ENCODE results near the gene DBNDD2. TPM values are rescaled to one million over a fixed set of nuclear protein-coding genes. Genes with fewer than 3 reads are reported as not detected.

The DBNDD2 gene
- total RNA-seq, 1 experiment from 2014 or later = 69.0 TPM

GRCh38 chr20:45390931-45391330, 17.2 kb upstream of the DBNDD2 start:
- Histone ChIP-seq H3F3A (ENCODE audit: insufficient read depth, low read depth) (no peaks in the 10 kb centered on the region), H3K9me2 (ENCODE audit: insufficient read depth) (no peaks in the 10 kb centered on the region), H3K27me3 (ENCODE audit: insufficient read depth, low read depth) (no peaks in the 10 kb centered on the region), H3K4me3 (no peak overlapping the region), H4K20me1 (ENCODE audit: insufficient read depth) (no peaks in the 10 kb centered on the region), H3K4me2 (no peak overlapping the region), H3K36me3 (ENCODE audit: low read depth) (no peaks in the 10 kb centered on the region), H3K27ac (no peak overlapping the region), H2AFZ (no peak overlapping the region), H3K9me3 (ENCODE audit: insufficient read depth, low read depth) (no peaks in the 10 kb centered on the region), H3K79me2 (ENCODE audit: low read depth) (no peaks in the 10 kb centered on the region), H3K4me1 (replicated peaks; ENCODE audit: insufficient read depth) (no peaks in the 10 kb centered on the region)
- CTCF ChIA-PET = no interaction called here
- intact Hi-C loops (cut with micrococcal nuclease; ENCODE audit: unreplicated experiment) = no loop called here
- DNase-seq = no peak
- POLR2A ChIA-PET (ENCODE audit: unreplicated experiment) = no interaction called here
- TF ChIP-seq EZH2 (IDR thresholded peaks at IDR 0.05; ENCODE audit: low read depth) (no peak), CTCF (conservative IDR thresholded peaks at IDR 0.05) (no peak)
- no TSS peak for BruUV-seq (replicated peaks)

DNA sequence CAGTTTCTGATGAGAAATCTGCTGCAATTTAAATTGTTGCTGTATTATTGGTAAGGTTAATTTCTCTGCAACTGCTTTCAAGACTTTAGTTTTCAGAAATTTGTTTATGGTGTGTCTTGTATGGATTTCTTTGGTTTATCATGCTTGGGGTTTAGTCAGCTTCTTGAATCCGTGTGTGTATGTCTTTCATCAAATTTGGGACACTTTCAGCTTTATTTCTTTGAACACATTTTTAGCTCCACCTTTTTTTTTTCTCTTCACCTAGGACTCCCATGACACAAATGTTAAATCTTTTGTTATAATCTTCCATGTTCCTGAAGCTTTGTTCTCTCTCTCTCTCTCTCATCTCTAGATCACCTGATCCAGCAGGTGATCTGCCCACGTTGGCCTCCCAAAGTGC, 16.5 kb upstream of the DBNDD2 start:
- no peak overlapping the region for H3K27ac ChIP-seq
- H3K36me3 ChIP-seq (ENCODE audit: low read depth) = no peaks in the 10 kb centered on the region
- H3K9me2 ChIP-seq (ENCODE audit: insufficient read depth) = no peaks in the 10 kb centered on the region
- no peak for DNase-seq
- POLR2A ChIA-PET (ENCODE audit: unreplicated experiment) = no interaction called here
- no peaks in the 10 kb centered on the region for H3K4me1 ChIP-seq (replicated peaks; ENCODE audit: insufficient read depth)
- no peak overlapping the region for H3K4me2 ChIP-seq
- CTCF ChIA-PET = no interaction called here
- no peaks in the 10 kb centered on the region for H3K79me2 ChIP-seq (ENCODE audit: low read depth)
- TF ChIP-seq EZH2 (IDR thresholded peaks at IDR 0.05; ENCODE audit: low read depth) = no peak
- TF ChIP-seq CTCF (conservative IDR thresholded peaks at IDR 0.05) = no peak
- H2AFZ ChIP-seq = no peak overlapping the region
- intact Hi-C loops (cut with micrococcal nuclease; ENCODE audit: unreplicated experiment) = no loop called here
- H3K4me3 ChIP-seq = no peak overlapping the region
- no peaks in the 10 kb centered on the region for H3K9me3 ChIP-seq (ENCODE audit: insufficient read depth, low read depth)
- no peaks in the 10 kb centered on the region for H3F3A ChIP-seq (ENCODE audit: insufficient read depth, low read depth)
- BruUV-seq (replicated peaks) = no TSS peak
- no peaks in the 10 kb centered on the region for H4K20me1 ChIP-seq (ENCODE audit: insufficient read depth)
- no peaks in the 10 kb centered on the region for H3K27me3 ChIP-seq (ENCODE audit: insufficient read depth, low read depth)

GRCh38 chr20:45392733-45393132, 15.4 kb upstream of the DBNDD2 start:
- POLR2A ChIA-PET (ENCODE audit: unreplicated experiment) = no interaction called here
- Histone ChIP-seq H4K20me1 (ENCODE audit: insufficient read depth) (no peaks in the 10 kb centered on the region), H3K27me3 (ENCODE audit: insufficient read depth, low read depth) (no peaks in the 10 kb centered on the region), H3K27ac (no peak overlapping the region), H3F3A (ENCODE audit: insufficient read depth, low read depth) (no peaks in the 10 kb centered on the region), H3K79me2 (ENCODE audit: low read depth) (no peaks in the 10 kb centered on the region), H3K4me2 (no peak overlapping the region), H2AFZ (no peak overlapping the region), H3K9me3 (ENCODE audit: insufficient read depth, low read depth) (no peaks in the 10 kb centered on the region), H3K9me2 (ENCODE audit: insufficient read depth) (no peaks in the 10 kb centered on the region), H3K36me3 (ENCODE audit: low read depth) (no peaks in the 10 kb centered on the region), H3K4me1 (replicated peaks; ENCODE audit: insufficient read depth) (no peaks in the 10 kb centered on the region), H3K4me3 (no peak overlapping the region)
- DNase-seq = no peak
- intact Hi-C loops (cut with micrococcal nuclease; ENCODE audit: unreplicated experiment) = no loop called here
- no peak; the same call in 1 of the 2 replicates for TF ChIP-seq CTCF (conservative IDR thresholded peaks at IDR 0.05)
- TF ChIP-seq EZH2 (IDR thresholded peaks at IDR 0.05; ENCODE audit: low read depth) = no peak
- no TSS peak for BruUV-seq (replicated peaks)
- CTCF ChIA-PET = interaction anchor here (0.6 to 1.2 kb wide), 3 partner anchors 44 to 97 kb away, joined by 6 to 10 read pairs (median 10); no protein-coding TSS in a partner anchor
